GM23248 (cell line): ENCODE data around the gene HNRNPLL. TPM values are rescaled to one million over a fixed set of nuclear protein-coding genes. Genes with fewer than 3 reads are reported as not detected.
"Not testable (repeated sequence)": the region's sequence is repeated elsewhere in the genome, so short reads cannot be mapped to it uniquely, and the experiment has no call there.

Experiments
- DNase-seq: peaks from one replicate; pipeline ENCODE4 v3.0.0-alpha.2; 2015
- H2AFZ ChIP-seq: fragments of 200-600 bp; sonication (generic); 2 replicates; pipeline ENCODE4 v1.6.1; 2016; ENCODE audit warnings: antibody characterized with exemption
- H3F3A ChIP-seq: fragments of 200-600 bp; sonication (generic); 2 replicates; pipeline ENCODE4 v1.6.1; 2016; ENCODE audit warnings: mild to moderate bottlenecking, antibody characterized with exemption, mixed run types; ENCODE audit not compliant: insufficient read depth
- H3K27ac ChIP-seq: fragments of 200-600 bp; sonication (generic); 2 replicates; pipeline ENCODE4 v1.5.1; 2016; ENCODE audit warnings: mild to moderate bottlenecking
- H3K27me3 ChIP-seq: fragments of 200-600 bp; sonication (generic); replicated peaks from 2 replicates; pipeline ENCODE4 v1.6.1; 2016; ENCODE audit warnings: mild to moderate bottlenecking; ENCODE audit not compliant: insufficient read depth
- H3K36me3 ChIP-seq: fragments of 200-600 bp; sonication (generic); 2 replicates; pipeline ENCODE4 v1.6.1; 2016; ENCODE audit warnings: low read depth, mild to moderate bottlenecking
- H3K4me1 ChIP-seq: fragments of 200-600 bp; sonication (generic); 2 replicates; pipeline ENCODE4 v1.6.1; 2016; ENCODE audit warnings: mild to moderate bottlenecking; ENCODE audit not compliant: insufficient read depth
- H3K4me2 ChIP-seq: fragments of 200-600 bp; sonication (generic); one replicate; pipeline ENCODE4 v1.6.1; 2016; ENCODE audit warnings: mild to moderate bottlenecking; ENCODE audit not compliant: unreplicated experiment
- H3K4me3 ChIP-seq: fragments of 200-600 bp; sonication (generic); 2 replicates; pipeline ENCODE4 v1.5.1; 2016; ENCODE audit warnings: mild to moderate bottlenecking
- H3K79me2 ChIP-seq: fragments of 200-600 bp; sonication (generic); 2 replicates; pipeline ENCODE4 v1.6.1; 2016; ENCODE audit warnings: mild to moderate bottlenecking; ENCODE audit not compliant: insufficient read depth
- H3K9ac ChIP-seq: fragments of 200-600 bp; sonication (generic); 2 replicates; pipeline ENCODE4 v1.6.1; 2016; ENCODE audit warnings: mild to moderate bottlenecking
- H3K9me2 ChIP-seq: fragments of 200-600 bp; sonication (generic); 2 replicates; pipeline ENCODE4 v1.6.1; 2016; ENCODE audit warnings: mixed run types, mild to moderate bottlenecking, moderate library complexity; ENCODE audit not compliant: insufficient read depth
- H3K9me3 ChIP-seq: fragments of 200-600 bp; sonication (generic); one replicate; pipeline ENCODE4 v1.6.1; 2017; ENCODE audit warnings: low read depth
- H4K20me1 ChIP-seq: fragments of 200-600 bp; sonication (generic); 2 replicates; pipeline ENCODE4 v1.6.0; 2016; ENCODE audit not compliant: insufficient read depth
- EZH2 ChIP-seq: fragments of 200-600 bp; sonication (generic); IDR thresholded peaks from 2 replicates; pipeline ENCODE4 v1.6.1; 2018; ENCODE audit warnings: antibody characterized with exemption, mild to moderate bottlenecking; ENCODE audit not compliant: insufficient read depth, poor library complexity, severe bottlenecking
- EZH2phosphoT487 ChIP-seq: fragments of 200-600 bp; sonication (generic); IDR thresholded peaks from 2 replicates; pipeline ENCODE4 v1.6.1; 2018; ENCODE audit warnings: antibody characterized with exemption, moderate library complexity, mild to moderate bottlenecking, low read depth; ENCODE audit not compliant: insufficient read depth
- WGBS, 2 experiments: methylation state at CpG; one replicate each; pipeline ENCODE4 v1.1.6; 2015 to 2017; ENCODE audit warnings: low lambda C conversion rate in 2 of 2, low coverage in 1 of 2; ENCODE audit errors: missing lambda C conversion rate in 2 of 2; 5-methylcytosine and 5-hydroxymethylcytosine counted together
- in situ Hi-C: fragments of 300-500 bp; cut with MboI; formaldehyde crosslinking; loops from 2 replicates; pipeline ENCODE4 v1.15.0; 2020
- polyA plus RNA-seq: library from polyadenylated mRNA; unstranded; fragments of >200 nt; fragmentation: Nextera tagmentation; extraction: Ambion mirVana; gene quantifications from 2 replicates; pipeline ENCODE4 v1.2.1, GENCODE V29; 2016
- total RNA-seq: library from RNA; depleted of rRNA; stranded (reverse); fragments of >200 nt; shearing (Covaris generic); gene quantifications from 2 replicates; pipeline ENCODE4 v1.2.3, GENCODE V29; 2014

Gene HNRNPLL
- total and polyA plus RNA-seq, 2 experiments from 2014 or later: 31.3 to 42.6 TPM

- WGBS, 2 experiments: 68 to 80% methylated on average over 5 of the region's 5 CpGs
- Histone ChIP-seq H3K27me3 (no peaks in the 10 kb centered on the region), H3K4me2 (no peak overlapping the region), H3K79me2 (no peaks in the 10 kb centered on the region), H3F3A (peaks cover 28% of the 10 kb centered on the region; the same call in 1 of the 2 replicates), H3K9me3 (no peaks in the 10 kb centered on the region), H3K4me1 (peaks cover 9% of the 10 kb centered on the region), H4K20me1 (no peaks in the 10 kb centered on the region), H3K4me3 (no peak overlapping the region), H3K36me3 (no peaks in the 10 kb centered on the region), H3K9ac (no peak overlapping the region), H3K27ac (no peak overlapping the region), H3K9me2 (no peaks in the 10 kb centered on the region), H2AFZ (no peak overlapping the region)
- in situ Hi-C loops: no loop called here
- TF ChIP-seq EZH2 (no peak), EZH2phosphoT487 (no peak)
- DNase-seq: no peak
Measured at GRCh38 chr2:38540580-38541286, 62.0 kb downstream of the HNRNPLL start.

- Histone ChIP-seq H2AFZ (no peak overlapping the region), H3K9me2 (no peaks in the 10 kb centered on the region), H3K27me3 (no peaks in the 10 kb centered on the region), H3F3A (peaks cover 20% of the 10 kb centered on the region; the same call in 1 of the 2 replicates), H3K4me3 (no peak overlapping the region), H3K27ac (no peak overlapping the region), H3K79me2 (no peaks in the 10 kb centered on the region), H4K20me1 (no peaks in the 10 kb centered on the region), H3K4me2 (no peak overlapping the region), H3K36me3 (no peaks in the 10 kb centered on the region), H3K4me1 (peaks cover 9% of the 10 kb centered on the region), H3K9ac (no peak overlapping the region), H3K9me3 (no peaks in the 10 kb centered on the region)
- DNase-seq: no peak
- 72 to 73% methylated on average over 4 to 5 of the region's 5 CpGs for WGBS, 2 experiments
- in situ Hi-C loops: no loop called here
- TF ChIP-seq EZH2phosphoT487 (no peak), EZH2 (no peak)
Measured at GRCh38 chr2:38539086-38539485, 63.6 kb downstream of the HNRNPLL start.

GRCh38 chr2:38537937-38538525 is 64.7 kb downstream of the HNRNPLL start:
- 50 to 55% methylated on average over 3 of the region's 3 CpGs for WGBS, 2 experiments
- in situ Hi-C loops: no loop called here

GRCh38 chr2:38537296-38537695 is 65.4 kb downstream of the HNRNPLL start:
- H3K4me2 ChIP-seq, H3K36me3 ChIP-seq, H3K4me1 ChIP-seq, H2AFZ ChIP-seq, H3F3A ChIP-seq, in situ Hi-C loops, H3K9me3 ChIP-seq, H3K79me2 ChIP-seq, H3K27me3 ChIP-seq, H4K20me1 ChIP-seq, DNase-seq, H3K27ac ChIP-seq, H3K9ac ChIP-seq, H3K4me3 ChIP-seq, H3K9me2 ChIP-seq: not testable (repeated sequence)
- 85 to 90% methylated on average over 13 of the region's 13 CpGs for WGBS, 2 experiments

More at GRCh38 chr2:38537937-38538525, 64.7 kb downstream of the HNRNPLL start:
- no peaks in the 10 kb centered on the region for H3K36me3 ChIP-seq
- peaks cover 14% of the 10 kb centered on the region; the same call in 1 of the 2 replicates for H3F3A ChIP-seq
- no peak overlapping the region for H3K27ac ChIP-seq
- H3K79me2 ChIP-seq: no peaks in the 10 kb centered on the region
- DNase-seq: no peak
- no peak overlapping the region for H2AFZ ChIP-seq
- no peak for TF ChIP-seq EZH2
- TF ChIP-seq EZH2phosphoT487: no peak
- no peak overlapping the region for H3K4me3 ChIP-seq
- no peaks in the 10 kb centered on the region for H3K9me2 ChIP-seq
- H4K20me1 ChIP-seq: no peaks in the 10 kb centered on the region
- no peaks in the 10 kb centered on the region for H3K9me3 ChIP-seq
- H3K9ac ChIP-seq: no peak overlapping the region
- H3K27me3 ChIP-seq: no peaks in the 10 kb centered on the region
- H3K4me2 ChIP-seq: no peak overlapping the region
- peaks cover 6% of the 10 kb centered on the region for H3K4me1 ChIP-seq
